Measurements from ENCODE around the gene HMSD.

HMSD gene

DNA sequence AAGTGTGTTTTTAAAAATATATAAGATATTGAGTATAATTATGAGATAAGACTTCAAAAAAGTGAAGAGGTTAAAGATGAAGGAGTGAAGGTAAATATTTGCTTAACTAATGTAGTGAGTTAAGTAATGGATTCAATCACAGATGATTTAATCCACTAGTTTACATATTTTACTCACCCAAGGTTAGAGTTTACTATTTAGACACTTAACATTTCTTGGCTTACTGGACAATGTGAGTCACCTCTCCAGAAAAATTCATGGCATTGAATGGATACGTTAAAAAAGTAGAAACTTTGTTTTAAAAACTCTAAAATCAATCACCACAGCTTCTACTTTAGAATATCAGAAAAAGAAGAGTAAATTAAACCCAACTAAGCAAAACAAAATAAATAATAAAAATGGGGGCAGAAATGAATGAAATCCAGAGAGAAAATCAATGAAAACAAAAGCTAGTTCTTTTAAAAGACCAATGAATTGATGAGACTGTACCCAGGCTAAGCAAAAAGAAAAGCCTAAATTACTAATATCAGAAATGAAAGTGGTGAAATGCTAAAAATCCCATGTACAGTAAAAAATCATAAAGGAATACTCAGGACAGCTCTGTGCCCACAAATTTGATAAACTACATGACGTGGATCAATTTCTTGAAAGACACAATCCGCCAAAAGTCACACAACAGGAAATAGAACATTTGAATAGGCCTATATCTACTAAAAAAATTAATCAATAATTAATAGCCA, 1.9 kb upstream of the HMSD start:
- no peak overlapping the region for H3K27ac Mint-ChIP-seq
- H3K36me3 Mint-ChIP-seq (ENCODE audit: low read depth), result no peaks in the 10 kb centered on the region
- peaks cover 41% of the 10 kb centered on the region for H3K27me3 Mint-ChIP-seq (ENCODE audit: low read depth, poor library complexity)
- DNase-seq, result no peak
- TF ChIP-seq, protein P1, sequence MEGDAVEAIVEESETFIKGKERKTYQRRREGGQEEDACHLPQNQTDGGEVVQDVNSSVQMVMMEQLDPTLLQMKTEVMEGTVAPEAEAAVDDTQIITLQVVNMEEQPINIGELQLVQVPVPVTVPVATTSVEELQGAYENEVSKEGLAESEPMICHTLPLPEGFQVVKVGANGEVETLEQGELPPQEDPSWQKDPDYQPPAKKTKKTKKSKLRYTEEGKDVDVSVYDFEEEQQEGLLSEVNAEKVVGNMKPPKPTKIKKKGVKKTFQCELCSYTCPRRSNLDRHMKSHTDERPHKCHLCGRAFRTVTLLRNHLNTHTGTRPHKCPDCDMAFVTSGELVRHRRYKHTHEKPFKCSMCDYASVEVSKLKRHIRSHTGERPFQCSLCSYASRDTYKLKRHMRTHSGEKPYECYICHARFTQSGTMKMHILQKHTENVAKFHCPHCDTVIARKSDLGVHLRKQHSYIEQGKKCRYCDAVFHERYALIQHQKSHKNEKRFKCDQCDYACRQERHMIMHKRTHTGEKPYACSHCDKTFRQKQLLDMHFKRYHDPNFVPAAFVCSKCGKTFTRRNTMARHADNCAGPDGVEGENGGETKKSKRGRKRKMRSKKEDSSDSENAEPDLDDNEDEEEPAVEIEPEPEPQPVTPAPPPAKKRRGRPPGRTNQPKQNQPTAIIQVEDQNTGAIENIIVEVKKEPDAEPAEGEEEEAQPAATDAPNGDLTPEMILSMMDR (IDR thresholded peaks at IDR 0.05), result no peak
- H3K9me3 Mint-ChIP-seq, result peaks cover 18% of the 10 kb centered on the region
- H3K4me1 Mint-ChIP-seq, result peaks cover 14% of the 10 kb centered on the region
- H3K4me3 Mint-ChIP-seq, result no peak overlapping the region

DNA sequence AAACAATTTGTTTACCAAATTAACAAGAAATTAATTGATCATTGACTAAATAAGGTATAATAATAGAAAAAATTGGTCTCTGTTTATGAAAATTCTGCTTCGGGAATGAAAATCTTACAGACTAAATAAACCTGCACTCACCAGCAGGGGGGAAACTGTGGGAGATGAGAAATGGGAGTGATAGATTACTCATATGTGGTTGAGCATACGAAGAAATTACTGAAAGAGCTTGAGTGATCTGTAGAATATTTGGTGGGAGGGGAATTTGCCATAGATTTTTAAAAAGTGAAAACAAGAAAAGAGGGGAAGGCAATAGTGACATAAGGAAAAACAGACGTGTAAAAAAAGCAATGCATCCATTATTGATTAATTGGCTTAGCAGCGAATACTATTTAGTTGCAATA, 2.2 kb downstream of the HMSD start:
- Mint-ChIP-seq H3K9me3 (no peaks in the 10 kb centered on the region), H3K4me1 (peaks cover 14% of the 10 kb centered on the region), H3K36me3 (ENCODE audit: low read depth) (no peaks in the 10 kb centered on the region), H3K4me3 (no peak overlapping the region), H3K27me3 (ENCODE audit: low read depth, poor library complexity) (peaks cover 23% of the 10 kb centered on the region), H3K27ac (no peak overlapping the region)
- TF ChIP-seq, protein P1 (IDR thresholded peaks at IDR 0.05), result no peak
- DNase-seq, result no peak

- no peak for DNase-seq
- TF ChIP-seq, protein P1 (IDR thresholded peaks at IDR 0.05), result no peak
- Mint-ChIP-seq H3K9me3 (no peaks in the 10 kb centered on the region), H3K36me3 (ENCODE audit: low read depth) (no peaks in the 10 kb centered on the region), H3K27me3 (ENCODE audit: low read depth, poor library complexity) (peaks cover 13% of the 10 kb centered on the region), H3K4me3 (no peak overlapping the region), H3K4me1 (peaks cover 6% of the 10 kb centered on the region), H3K27ac (no peak overlapping the region)
Observed at GRCh38 chr18:63953811-63954210, 4.7 kb downstream of the HMSD start.

GRCh38 chr18:63956755-63957154, 7.7 kb downstream of the HMSD start:
- Mint-ChIP-seq H3K36me3 (ENCODE audit: low read depth) (no peaks in the 10 kb centered on the region), H3K4me1 (no peaks in the 10 kb centered on the region), H3K4me3 (no peak overlapping the region), H3K27me3 (ENCODE audit: low read depth, poor library complexity) (peaks cover 18% of the 10 kb centered on the region), H3K9me3 (no peaks in the 10 kb centered on the region), H3K27ac (no peak overlapping the region)
- DNase-seq, result no peak
- TF ChIP-seq, protein P1 (IDR thresholded peaks at IDR 0.05), result no peak

GRCh38 chr18:63960891-63961290, 11.8 kb downstream of the HMSD start:
- Mint-ChIP-seq H3K4me3 (no peak overlapping the region), H3K27ac (no peak overlapping the region), H3K9me3 (no peaks in the 10 kb centered on the region), H3K27me3 (ENCODE audit: low read depth, poor library complexity) (peaks cover 32% of the 10 kb centered on the region), H3K36me3 (ENCODE audit: low read depth) (no peaks in the 10 kb centered on the region), H3K4me1 (no peaks in the 10 kb centered on the region)
- DNase-seq, result no peak
- TF ChIP-seq, protein P1 (IDR thresholded peaks at IDR 0.05), result no peak

GRCh38 chr18:63961435-63961980, 12.4 kb downstream of the HMSD start:
- DNase-seq, result no peak
- no peaks in the 10 kb centered on the region for H3K4me1 Mint-ChIP-seq
- no peaks in the 10 kb centered on the region for H3K9me3 Mint-ChIP-seq
- no peak overlapping the region for H3K4me3 Mint-ChIP-seq
- no peak overlapping the region for H3K27ac Mint-ChIP-seq
- H3K27me3 Mint-ChIP-seq (ENCODE audit: low read depth, poor library complexity), result peaks cover 33% of the 10 kb centered on the region
- no peaks in the 10 kb centered on the region for H3K36me3 Mint-ChIP-seq (ENCODE audit: low read depth)
- TF ChIP-seq, protein P1 (IDR thresholded peaks at IDR 0.05), result no peak
